AG04450 (cell line): Measurements from ENCODE around the gene STARD13. TPM values are rescaled to one million over a fixed set of nuclear protein-coding genes. Genes with fewer than 3 reads are reported as not detected.

ENCODE experiments used
- CTCF ChIA-PET: fragments of 300-600, 350-600 bp; formaldehyde crosslinking; extraction: SDS; loops from one replicate; lab custom pipeline; 2022; ENCODE audit warnings: antibody characterized with exemption, inconsistent platforms; lab: Charles Lee
- POLR2A ChIA-PET: fragments of 350-600 bp; formaldehyde crosslinking; extraction: SDS; loops from one replicate; lab custom pipeline; 2021; ENCODE audit warnings: antibody characterized with exemption, inconsistent platforms; lab: Yijun Ruan, JAX
- DNase-seq: peaks from one replicate; pipeline ENCODE4 v3.0.0-alpha.2; 2011; ENCODE audit warnings: low read depth, low spot score
- H3K27ac ChIP-seq: one replicate; pipeline ENCODE4 v1.5.1; 2012; ENCODE audit warnings: low read depth, low read length, control low read depth
- H3K27me3 ChIP-seq: one replicate; pipeline ENCODE4 v1.6.0; 2012; ENCODE audit warnings: low read length; ENCODE audit not compliant: control insufficient read depth, insufficient read depth
- H3K4me3 ChIP-seq: 2 replicates; pipeline ENCODE4 v1.5.1; 2011; ENCODE audit warnings: mild to moderate bottlenecking, low read depth, low read length, control low read depth
- H3K9me3 ChIP-seq: 2 replicates; pipeline ENCODE4 v1.5.1; 2012; ENCODE audit warnings: low read length; ENCODE audit not compliant: control insufficient read depth, insufficient read depth
- CTCF ChIP-seq: IDR thresholded peaks from 2 replicates; pipeline ENCODE4 v1.5.1; 2011; ENCODE audit warnings: low read depth, low read length, control low read depth, inconsistent platforms
- polyA plus RNA-seq: library from polyadenylated mRNA; depleted of rRNA; stranded (reverse); fragments of >200 nt; gene quantifications from 2 replicates; pipeline ENCODE4 v1.2.3, GENCODE V29; 2011

Gene STARD13
- polyA plus RNA-seq, 1 experiment = 27.7 TPM

DNA sequence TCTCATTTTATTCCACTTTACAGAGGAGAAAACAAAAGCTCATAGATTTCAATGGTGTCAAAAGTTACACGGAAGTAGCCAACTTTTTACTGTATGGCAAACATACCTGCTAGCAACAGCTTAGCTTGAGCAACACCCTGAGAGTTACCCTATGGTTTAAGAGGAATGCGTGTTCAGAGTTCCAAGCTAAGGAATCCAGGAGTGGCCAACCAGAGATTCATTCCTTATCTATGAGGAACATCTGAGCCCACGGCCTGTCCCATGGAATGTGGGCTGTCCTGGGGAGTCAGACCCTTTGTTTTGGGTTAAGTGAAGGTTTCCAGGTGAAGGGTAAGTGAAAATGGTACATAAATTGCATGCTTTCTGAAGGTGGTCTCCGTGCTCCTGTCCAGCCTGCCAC lies 67.5 kb downstream of the STARD13 start:
- DNase-seq = no peak
- H3K4me3 ChIP-seq = no peak overlapping the region
- ChIA-PET POLR2A (no interaction called here), CTCF (interaction anchor here (0.6 to 2.1 kb wide), 4 partner anchors 8 to 325 kb away, joined by 3 to 11 read pairs (median 3); no protein-coding TSS in a partner anchor)
- no peak overlapping the region for H3K27ac ChIP-seq
- TF ChIP-seq CTCF = no peak
- no peaks in the 10 kb centered on the region for H3K27me3 ChIP-seq
- no peaks in the 10 kb centered on the region for H3K9me3 ChIP-seq

DNA sequence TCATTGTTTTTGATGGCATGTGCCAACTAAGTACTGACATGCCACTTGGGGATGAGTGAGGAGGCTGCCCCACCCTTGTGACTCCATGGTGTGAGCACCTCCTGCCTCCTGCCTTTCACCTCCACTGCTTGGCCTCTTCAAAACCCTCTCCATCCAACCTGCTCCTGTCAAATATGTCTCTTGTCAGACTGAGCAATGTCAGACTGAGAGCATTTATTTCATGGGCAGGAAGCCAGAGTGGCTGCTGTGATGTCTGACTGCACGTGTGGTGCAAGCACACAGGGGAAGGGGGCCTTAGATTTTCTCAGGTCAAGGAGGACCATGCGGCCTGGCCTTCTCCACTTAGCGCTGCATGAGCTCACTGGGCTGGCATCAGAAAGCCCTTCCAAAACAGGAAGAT lies 68.3 kb downstream of the STARD13 start:
- DNase-seq = no peak
- ChIA-PET POLR2A (no interaction called here), CTCF (interaction anchor here (0.6 to 2.1 kb wide), 4 partner anchors 9 to 492 kb away, joined by 3 to 11 read pairs (median 3); no protein-coding TSS in a partner anchor)
- Histone ChIP-seq H3K4me3 (no peak overlapping the region), H3K27ac (no peak overlapping the region), H3K27me3 (no peaks in the 10 kb centered on the region), H3K9me3 (no peaks in the 10 kb centered on the region)
- no peak for TF ChIP-seq CTCF

GRCh38 chr13:33213797-33214196 lies 71.8 kb downstream of the STARD13 start:
- H3K9me3 ChIP-seq = no peaks in the 10 kb centered on the region
- ChIA-PET POLR2A (interaction anchor here (0.5 to 1.4 kb wide), 7 partner anchors 16 to 329 kb away, joined by 3 to 4 read pairs (median 3); partner anchors contain the start of gene STARD13), CTCF (interaction anchor here (0.7 to 1.5 kb wide), 3 partner anchors 14 to 329 kb away, joined by 3 to 9 read pairs (median 4); no protein-coding TSS in a partner anchor)
- peak overlapping the region; percentile 26 for H3K4me3 ChIP-seq
- no peaks in the 10 kb centered on the region for H3K27me3 ChIP-seq
- peak overlapping the region; percentile 84 for H3K27ac ChIP-seq
- DNase-seq = no peak
- TF ChIP-seq CTCF = no peak

DNA sequence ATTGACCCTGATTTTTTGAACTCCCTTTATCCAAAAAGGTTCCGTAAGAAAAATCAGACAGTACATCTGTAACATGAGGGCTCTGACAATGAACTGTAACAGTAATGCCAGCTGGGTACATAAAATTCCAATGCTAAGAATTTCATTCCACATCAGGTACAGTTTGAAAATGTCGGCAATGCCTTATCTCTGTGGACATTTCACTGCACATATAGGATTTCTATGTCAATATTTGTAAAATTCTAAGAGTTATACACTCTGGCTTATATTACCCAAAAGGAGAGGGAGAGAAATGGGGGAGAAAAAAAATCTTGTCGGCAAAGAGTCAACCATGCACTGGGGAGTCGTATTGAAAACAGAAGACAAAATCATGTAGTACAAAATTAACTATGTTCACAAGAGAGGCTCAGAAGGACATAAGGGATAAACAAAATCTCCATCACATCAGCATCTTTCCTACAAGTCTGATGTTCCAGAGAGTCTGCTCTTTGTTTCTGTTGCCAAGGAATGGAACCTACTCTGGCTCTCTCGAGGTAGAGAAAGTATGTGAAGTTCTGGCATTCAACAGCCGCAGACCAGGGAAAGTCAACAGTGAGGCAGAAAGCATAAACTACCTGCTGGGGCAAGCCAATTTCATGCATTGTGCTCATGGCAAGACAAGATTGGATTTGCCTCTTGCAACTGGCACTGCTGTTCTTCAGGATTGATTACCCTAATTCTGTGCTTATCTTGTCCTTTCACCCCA lies 72.4 kb downstream of the STARD13 start:
- no peaks in the 10 kb centered on the region for H3K9me3 ChIP-seq
- ChIA-PET POLR2A (interaction anchor here (1.1 kb wide), 1 partner anchor 330 kb away, joined by 4 read pairs; no protein-coding TSS in a partner anchor), CTCF (interaction anchor here (1.5 kb wide), 1 partner anchor 330 kb away, joined by 4 read pairs; no protein-coding TSS in a partner anchor)
- H3K27me3 ChIP-seq = no peaks in the 10 kb centered on the region
- H3K4me3 ChIP-seq = peak overlapping the region; percentile 26
- TF ChIP-seq CTCF = no peak
- DNase-seq = no peak
- H3K27ac ChIP-seq = peak overlapping the region; percentile 84

GRCh38 chr13:33212396-33212795 lies 73.2 kb downstream of the STARD13 start:
- ChIA-PET POLR2A (no interaction called here), CTCF (no interaction called here)
- Histone ChIP-seq H3K27ac (no peak overlapping the region), H3K4me3 (no peak overlapping the region), H3K27me3 (no peaks in the 10 kb centered on the region), H3K9me3 (no peaks in the 10 kb centered on the region)
- no peak for TF ChIP-seq CTCF
- DNase-seq = no peak
